Calu3 (cell line): ENCODE measurements around the gene FBXO46. TPM values are rescaled to one million over a fixed set of nuclear protein-coding genes. Genes with fewer than 3 reads are reported as not detected.

ENCODE experiments used
- BruUV-seq: library from RNA; stranded (reverse); fragments of 400-500 nt; replicated peaks from 2 replicates; lab custom pipeline; 2021; lab: Mats Ljungman, UMichigan
- CTCF ChIA-PET: fragments of 300-600 bp; sonication (Branson Sonifier 250); formaldehyde crosslinking; loops from one replicate; lab custom pipeline; 2022; ENCODE audit warnings: antibody characterized with exemption; lab: Charles Lee
- DNase-seq: peaks from one replicate; pipeline ENCODE4 v3.0.0; 2022
- H3K27ac Mint-ChIP-seq: one replicate; pipeline ENCODE4 v1.8.0; 2022; ENCODE audit warnings: mixed read lengths; ENCODE audit not compliant: unreplicated experiment
- H3K27me3 Mint-ChIP-seq: one replicate; pipeline ENCODE4 v1.8.0; 2022; ENCODE audit warnings: mixed read lengths; ENCODE audit not compliant: unreplicated experiment
- H3K36me3 Mint-ChIP-seq: one replicate; pipeline ENCODE4 v1.8.0; 2022; ENCODE audit warnings: mild to moderate bottlenecking, moderate library complexity, mixed read lengths; ENCODE audit not compliant: insufficient read depth, unreplicated experiment
- H3K4me1 Mint-ChIP-seq: one replicate; pipeline ENCODE4 v1.8.0; 2022; ENCODE audit warnings: mild to moderate bottlenecking, low read depth, mixed read lengths; ENCODE audit not compliant: unreplicated experiment
- H3K4me3 Mint-ChIP-seq: one replicate; pipeline ENCODE4 v1.8.0; 2022; ENCODE audit warnings: mild to moderate bottlenecking, low read depth, moderate library complexity, mixed read lengths; ENCODE audit not compliant: unreplicated experiment
- H3K9me3 Mint-ChIP-seq: one replicate; pipeline ENCODE4 v1.8.0; 2022; ENCODE audit warnings: low read depth, mixed read lengths; ENCODE audit not compliant: unreplicated experiment
- CTCF ChIP-seq: fragments of 200-600 bp; IDR thresholded peaks from one replicate; pipeline ENCODE4 v1.8.0; 2022; ENCODE audit warnings: antibody characterized with exemption; ENCODE audit not compliant: unreplicated experiment
- intact Hi-C: fragments of 100-400 bp; cut with micrococcal nuclease; formaldehyde crosslinking; loops from one replicate; pipeline ENCODE4 v1.10.0; 2022; ENCODE audit not compliant: unreplicated experiment
- total RNA-seq: library from RNA; stranded (reverse); gene quantifications from 2 replicates; pipeline ENCODE4 v1.2.3, GENCODE V29; 2022

Gene FBXO46
- total RNA-seq, 1 experiment from 2014 or later: 53.6 TPM

- peaks cover 21% of the 10 kb centered on the region for H3K4me1 Mint-ChIP-seq
- BruUV-seq: TSS peak; percentile 14
- TF ChIP-seq CTCF: no peak
- H3K27ac Mint-ChIP-seq: peak overlapping the region; percentile 88
- DNase-seq: peak; percentile 73
- CTCF ChIA-PET: interaction anchor here (0.6 to 4.8 kb wide), 7 partner anchors 10 to 75 kb away, joined by 3 to 46 read pairs (median 3); partner anchors contain the start of genes QPCTL and SNRPD2
- H3K27me3 Mint-ChIP-seq: no peaks in the 10 kb centered on the region
- peak overlapping the region; percentile 84 for H3K4me3 Mint-ChIP-seq
- intact Hi-C loops: loop anchor here (5.0 kb wide), 1 partner anchor 50 kb away; no protein-coding TSS in a partner anchor
- peaks cover 68% of the 10 kb centered on the region for H3K36me3 Mint-ChIP-seq
- no peaks in the 10 kb centered on the region for H3K9me3 Mint-ChIP-seq
Observed at GRCh38 chr19:45767410-45767880, 36.7 kb upstream of the FBXO46 start.

GRCh38 chr19:45766869-45767346, 36.2 kb upstream of the FBXO46 start:
- no peak for DNase-seq
- intact Hi-C loops: loop anchor here (5.0 kb wide), 1 partner anchor 50 kb away; no protein-coding TSS in a partner anchor
- Mint-ChIP-seq H3K4me1 (peaks cover 21% of the 10 kb centered on the region), H3K4me3 (peak overlapping the region; percentile 84), H3K27me3 (no peaks in the 10 kb centered on the region), H3K27ac (peak overlapping the region; percentile 88), H3K9me3 (no peaks in the 10 kb centered on the region), H3K36me3 (peaks cover 63% of the 10 kb centered on the region)
- CTCF ChIA-PET: interaction anchor here (0.6 to 4.8 kb wide), 6 partner anchors 10 to 75 kb away, joined by 3 to 46 read pairs (median 3); partner anchors contain the start of genes QPCTL and SNRPD2
- BruUV-seq: no TSS peak
- no peak for TF ChIP-seq CTCF

DNA sequence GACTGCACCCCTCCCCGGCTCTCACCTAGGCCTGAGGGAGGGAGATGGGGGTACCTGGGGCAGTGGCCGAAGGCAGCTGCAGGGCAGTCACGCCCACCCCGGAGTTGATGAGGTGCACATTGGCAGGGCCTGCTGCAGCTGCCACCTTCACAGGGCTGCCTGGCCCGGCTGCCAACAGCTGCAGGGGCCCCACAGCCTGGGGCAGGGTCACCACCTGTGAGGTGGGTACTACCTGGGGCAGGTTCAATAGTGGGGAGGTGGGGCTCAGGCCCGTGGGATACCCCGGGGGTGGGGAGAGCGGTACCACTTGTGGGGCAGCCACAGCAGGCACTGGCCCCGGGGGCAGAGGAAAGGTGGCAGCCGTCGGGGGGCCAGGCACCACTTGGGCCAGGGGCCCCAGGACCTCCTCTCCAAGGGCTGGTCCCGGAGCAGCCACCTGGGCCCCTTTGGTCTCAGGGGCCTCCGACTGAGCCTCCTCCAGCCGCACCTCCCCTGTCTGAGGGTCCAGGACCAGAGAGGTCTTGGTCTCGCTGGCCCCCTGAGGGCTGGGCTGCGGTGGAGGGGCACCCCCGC, 35.7 kb upstream of the FBXO46 start:
- DNase-seq: no peak
- Mint-ChIP-seq H3K27me3 (no peaks in the 10 kb centered on the region), H3K4me3 (peak overlapping the region; percentile 84), H3K27ac (peak overlapping the region; percentile 50), H3K4me1 (peaks cover 21% of the 10 kb centered on the region), H3K9me3 (no peaks in the 10 kb centered on the region), H3K36me3 (peaks cover 58% of the 10 kb centered on the region)
- no peak for TF ChIP-seq CTCF
- intact Hi-C loops: loop anchor here (5.0 kb wide), 1 partner anchor 49 kb away; no protein-coding TSS in a partner anchor
- CTCF ChIA-PET: interaction anchor here (0.5 to 4.8 kb wide), 4 partner anchors 16 to 74 kb away, joined by 3 to 46 read pairs (median 6); partner anchors contain the start of genes DMPK, QPCTL and SNRPD2
- BruUV-seq: no TSS peak

GRCh38 chr19:45765702-45766295, 35.1 kb upstream of the FBXO46 start:
- CTCF ChIA-PET: interaction anchor here (0.5 kb wide), 1 partner anchor 17 kb away, joined by 3 read pairs; the partner anchor contains the start of gene DMPK
- Mint-ChIP-seq H3K27ac (peak overlapping the region; percentile 50), H3K4me3 (peak overlapping the region; percentile 84), H3K4me1 (peaks cover 15% of the 10 kb centered on the region), H3K27me3 (no peaks in the 10 kb centered on the region), H3K36me3 (peaks cover 52% of the 10 kb centered on the region), H3K9me3 (no peaks in the 10 kb centered on the region)
- intact Hi-C loops: loop anchor here (5.0 kb wide), 1 partner anchor 48 kb away; no protein-coding TSS in a partner anchor
- no peak for DNase-seq
- BruUV-seq: no TSS peak
- TF ChIP-seq CTCF: no peak
